ENCODE results near the gene TPSG1. TPM values are rescaled to one million over a fixed set of nuclear protein-coding genes. Genes with fewer than 3 reads are reported as not detected.

TPSG1 gene
- total RNA-seq, 1 donor from 2014 or later = not detected

DNA sequence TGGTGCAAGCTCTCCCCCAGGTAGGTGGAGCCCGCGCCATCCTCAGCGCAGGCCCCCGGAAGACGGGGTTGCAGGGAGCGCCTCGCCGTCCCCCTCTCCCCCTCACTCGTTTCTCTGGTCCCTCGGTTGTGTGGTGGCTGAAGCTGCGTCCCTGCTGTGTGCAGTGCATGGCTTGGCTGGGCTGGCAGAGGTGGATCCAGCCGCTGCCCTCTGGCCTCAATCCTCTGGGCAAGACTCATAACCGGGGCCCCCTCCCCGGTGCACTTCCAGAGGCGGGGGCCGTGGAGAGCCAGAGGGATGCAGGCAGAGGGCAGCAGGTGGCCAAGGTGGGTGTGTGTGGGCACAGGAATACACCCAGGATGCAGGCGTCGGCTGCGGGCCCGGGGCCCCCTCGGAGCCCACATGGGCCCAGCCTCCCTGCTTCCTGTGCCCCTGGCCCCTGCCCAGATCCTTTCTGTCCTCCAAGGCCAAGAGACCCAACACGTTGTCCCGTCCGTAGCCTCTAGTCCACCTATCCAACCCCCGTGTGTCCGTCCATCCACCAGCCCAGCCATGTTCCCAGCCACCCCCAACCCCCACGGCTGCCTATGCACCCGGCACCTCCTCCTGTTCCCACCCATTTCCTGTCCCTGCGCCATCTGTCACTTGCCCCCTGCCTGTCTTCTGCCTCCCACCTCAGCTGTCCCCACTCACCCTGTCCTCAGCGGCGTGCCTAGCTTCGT is 9.3 kb downstream of the TPSG1 start:
- H2AFZ ChIP-seq (ENCODE audit: low read depth, low read length) = no peak overlapping the region
- no peaks in the 10 kb centered on the region for H3K4me1 Mint-ChIP-seq (ENCODE audit: low read depth, unreplicated experiment)

GRCh38 chr16:1214719-1215118 is 10.3 kb downstream of the TPSG1 start:
- Histone ChIP-seq H3K9me3 (ENCODE audit: insufficient read depth, low read depth, low read length) (no peaks in the 10 kb centered on the region), H3K27ac (ENCODE audit: low read depth, low read length) (no peak overlapping the region), H3K9ac (ENCODE audit: low read length) (no peak overlapping the region), H3K36me3 (ENCODE audit: insufficient read depth, low read length) (no peaks in the 10 kb centered on the region), H3K4me2 (ENCODE audit: low read length) (no peak overlapping the region), H3K4me1 (ENCODE audit: insufficient read depth, low read length) (no peaks in the 10 kb centered on the region), H3K79me2 (ENCODE audit: insufficient read depth, low read length) (no peaks in the 10 kb centered on the region), H3K4me3 (ENCODE audit: insufficient read depth, low read depth, low read length) (no peak overlapping the region), H2AFZ (ENCODE audit: low read depth, low read length) (no peak overlapping the region), H4K20me1 (ENCODE audit: insufficient read depth, low read length) (no peaks in the 10 kb centered on the region), H3K27me3 (ENCODE audit: insufficient read depth, low read length) (no peaks in the 10 kb centered on the region)
- H3K4me1 Mint-ChIP-seq (ENCODE audit: low read depth, unreplicated experiment) = no peaks in the 10 kb centered on the region
- H3K36me3 Mint-ChIP-seq (ENCODE audit: low read depth, unreplicated experiment) = peaks cover 2% of the 10 kb centered on the region
- H3K27ac Mint-ChIP-seq (ENCODE audit: unreplicated experiment) = no peak overlapping the region
- peaks cover 2% of the 10 kb centered on the region for H3K27me3 Mint-ChIP-seq (ENCODE audit: low read depth, unreplicated experiment)
- H3K4me3 Mint-ChIP-seq (ENCODE audit: unreplicated experiment) = no peak overlapping the region
- FAIRE-seq (no peak), DNase-seq (ENCODE audit: low read depth) (no peak)
- no peaks in the 10 kb centered on the region for H3K9me3 Mint-ChIP-seq (ENCODE audit: unreplicated experiment)
- no peak for TF ChIP-seq CTCF (IDR thresholded peaks at IDR 0.05; ENCODE audit: insufficient read depth, low read depth, low read length)
- no peak for TF ChIP-seq EZH2 (IDR thresholded peaks at IDR 0.05; ENCODE audit: insufficient read depth, low read length)

More for the DNA sequence above, 9.3 kb downstream of the TPSG1 start:
- Histone ChIP-seq H3K4me2 (ENCODE audit: low read length) (no peak overlapping the region), H3K4me3 (ENCODE audit: insufficient read depth, low read depth, low read length) (no peak overlapping the region), H3K9me3 (ENCODE audit: insufficient read depth, low read depth, low read length) (no peaks in the 10 kb centered on the region), H3K27me3 (ENCODE audit: insufficient read depth, low read length) (no peaks in the 10 kb centered on the region), H4K20me1 (ENCODE audit: insufficient read depth, low read length) (no peaks in the 10 kb centered on the region), H3K36me3 (ENCODE audit: insufficient read depth, low read length) (no peaks in the 10 kb centered on the region), H3K9ac (ENCODE audit: low read length) (no peak overlapping the region), H3K79me2 (ENCODE audit: insufficient read depth, low read length) (no peaks in the 10 kb centered on the region), H3K4me1 (ENCODE audit: insufficient read depth, low read length) (no peaks in the 10 kb centered on the region), H3K27ac (ENCODE audit: low read depth, low read length) (no peak overlapping the region)
- H3K27ac Mint-ChIP-seq (ENCODE audit: unreplicated experiment) = no peak overlapping the region
- TF ChIP-seq EZH2 (IDR thresholded peaks at IDR 0.05; ENCODE audit: insufficient read depth, low read length) (no peak), CTCF (IDR thresholded peaks at IDR 0.05; ENCODE audit: insufficient read depth, low read depth, low read length) (no peak)
- no peak overlapping the region for H3K4me3 Mint-ChIP-seq (ENCODE audit: unreplicated experiment)
- H3K36me3 Mint-ChIP-seq (ENCODE audit: low read depth, unreplicated experiment) = peaks cover 2% of the 10 kb centered on the region
- peaks cover 2% of the 10 kb centered on the region for H3K27me3 Mint-ChIP-seq (ENCODE audit: low read depth, unreplicated experiment)
- H3K9me3 Mint-ChIP-seq (ENCODE audit: unreplicated experiment) = no peaks in the 10 kb centered on the region
- FAIRE-seq (no peak), DNase-seq (ENCODE audit: low read depth) (no peak)

- Histone ChIP-seq H4K20me1 (ENCODE audit: insufficient read depth, low read length) (no peaks in the 10 kb centered on the region), H3K9me3 (ENCODE audit: insufficient read depth, low read depth, low read length) (no peaks in the 10 kb centered on the region), H3K27me3 (ENCODE audit: insufficient read depth, low read length) (no peaks in the 10 kb centered on the region), H3K79me2 (ENCODE audit: insufficient read depth, low read length) (no peaks in the 10 kb centered on the region), H3K4me1 (ENCODE audit: insufficient read depth, low read length) (no peaks in the 10 kb centered on the region), H3K27ac (ENCODE audit: low read depth, low read length) (no peak overlapping the region), H3K4me3 (ENCODE audit: insufficient read depth, low read depth, low read length) (no peak overlapping the region), H2AFZ (ENCODE audit: low read depth, low read length) (no peak overlapping the region), H3K9ac (ENCODE audit: low read length) (no peak overlapping the region), H3K36me3 (ENCODE audit: insufficient read depth, low read length) (no peaks in the 10 kb centered on the region), H3K4me2 (ENCODE audit: low read length) (no peak overlapping the region)
- H3K9me3 Mint-ChIP-seq (ENCODE audit: unreplicated experiment) = no peaks in the 10 kb centered on the region
- TF ChIP-seq EZH2 (IDR thresholded peaks at IDR 0.05; ENCODE audit: insufficient read depth, low read length) = no peak
- no peak for TF ChIP-seq CTCF (IDR thresholded peaks at IDR 0.05; ENCODE audit: insufficient read depth, low read depth, low read length)
- no peak overlapping the region for H3K4me3 Mint-ChIP-seq (ENCODE audit: unreplicated experiment)
- H3K27ac Mint-ChIP-seq (ENCODE audit: unreplicated experiment) = no peak overlapping the region
- no peaks in the 10 kb centered on the region for H3K4me1 Mint-ChIP-seq (ENCODE audit: low read depth, unreplicated experiment)
- H3K27me3 Mint-ChIP-seq (ENCODE audit: low read depth, unreplicated experiment) = peaks cover 2% of the 10 kb centered on the region
- H3K36me3 Mint-ChIP-seq (ENCODE audit: low read depth, unreplicated experiment) = peaks cover 3% of the 10 kb centered on the region
- DNase-seq (ENCODE audit: low read depth) (no peak), FAIRE-seq (no peak)
These were observed 11.2 kb downstream of the TPSG1 start for GRCh38 chr16:1213796-1214372.

Measured in astrocyte (in vitro differentiated cells and primary cell).